AG09309 (cell line): Measurements from ENCODE around the gene SLF1.

ENCODE experiments used
- DNase-seq: peaks from one replicate; pipeline ENCODE4 v3.0.0-alpha.2; 2010; ENCODE audit warnings: low read depth
- H3K4me3 ChIP-seq: 2 replicates; pipeline ENCODE4 v1.5.1; 2011; ENCODE audit warnings: mild to moderate bottlenecking, low read depth, low read length, moderate library complexity; ENCODE audit not compliant: control insufficient read depth
- TF ChIP-seq, protein P1 (sequence below): IDR thresholded peaks from 2 replicates; pipeline ENCODE4 v1.5.1; 2011; ENCODE audit warnings: mild to moderate bottlenecking, low read depth, low read length, inconsistent platforms; ENCODE audit not compliant: insufficient read depth, control insufficient read depth; ENCODE audit errors: missing control alignments

Gene SLF1

DNA sequence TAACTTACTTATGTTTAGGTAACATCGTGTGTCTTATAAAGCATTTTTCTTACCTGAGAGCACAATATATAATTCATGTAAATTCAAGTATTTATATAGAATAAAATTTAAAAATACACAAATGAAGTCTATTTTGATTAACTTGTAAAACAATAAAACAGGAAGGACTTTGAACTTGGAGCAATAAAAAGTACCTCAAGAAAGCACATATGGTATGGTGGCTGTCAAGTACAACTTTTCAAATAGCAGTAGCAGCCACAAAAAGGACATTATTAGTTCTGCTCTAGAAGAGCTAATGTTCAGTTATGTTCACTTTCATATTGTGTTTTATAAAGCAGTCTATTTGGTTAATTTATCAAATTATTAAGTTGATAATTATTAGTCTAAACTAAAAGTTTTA, 31.4 kb downstream of the SLF1 start:
- H3K4me3 ChIP-seq: no peak overlapping the region
- TF ChIP-seq, protein P1, sequence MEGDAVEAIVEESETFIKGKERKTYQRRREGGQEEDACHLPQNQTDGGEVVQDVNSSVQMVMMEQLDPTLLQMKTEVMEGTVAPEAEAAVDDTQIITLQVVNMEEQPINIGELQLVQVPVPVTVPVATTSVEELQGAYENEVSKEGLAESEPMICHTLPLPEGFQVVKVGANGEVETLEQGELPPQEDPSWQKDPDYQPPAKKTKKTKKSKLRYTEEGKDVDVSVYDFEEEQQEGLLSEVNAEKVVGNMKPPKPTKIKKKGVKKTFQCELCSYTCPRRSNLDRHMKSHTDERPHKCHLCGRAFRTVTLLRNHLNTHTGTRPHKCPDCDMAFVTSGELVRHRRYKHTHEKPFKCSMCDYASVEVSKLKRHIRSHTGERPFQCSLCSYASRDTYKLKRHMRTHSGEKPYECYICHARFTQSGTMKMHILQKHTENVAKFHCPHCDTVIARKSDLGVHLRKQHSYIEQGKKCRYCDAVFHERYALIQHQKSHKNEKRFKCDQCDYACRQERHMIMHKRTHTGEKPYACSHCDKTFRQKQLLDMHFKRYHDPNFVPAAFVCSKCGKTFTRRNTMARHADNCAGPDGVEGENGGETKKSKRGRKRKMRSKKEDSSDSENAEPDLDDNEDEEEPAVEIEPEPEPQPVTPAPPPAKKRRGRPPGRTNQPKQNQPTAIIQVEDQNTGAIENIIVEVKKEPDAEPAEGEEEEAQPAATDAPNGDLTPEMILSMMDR: no peak
- DNase-seq: no peak

DNA sequence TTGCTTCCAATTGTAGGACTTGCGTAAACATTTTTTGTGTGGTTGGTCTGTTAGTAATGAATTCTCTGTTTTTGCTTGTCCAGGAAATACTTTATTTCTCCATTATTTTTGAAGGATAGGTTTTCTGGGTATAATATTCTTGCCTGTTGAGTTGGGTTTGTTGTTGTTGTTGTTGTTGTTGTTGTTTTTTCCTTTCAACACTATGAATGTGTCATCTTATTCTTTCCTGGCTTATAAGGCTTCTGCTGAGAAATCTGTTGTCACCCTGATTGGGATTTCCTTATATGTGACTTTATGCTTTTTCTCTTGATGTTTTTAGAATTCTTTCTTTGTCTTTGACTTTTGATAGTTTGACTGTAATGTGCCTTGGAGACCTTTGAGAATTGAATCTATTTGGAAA, 39.8 kb downstream of the SLF1 start:
- DNase-seq: no peak
- H3K4me3 ChIP-seq: no peak overlapping the region
- TF ChIP-seq, protein P1: no peak

DNA sequence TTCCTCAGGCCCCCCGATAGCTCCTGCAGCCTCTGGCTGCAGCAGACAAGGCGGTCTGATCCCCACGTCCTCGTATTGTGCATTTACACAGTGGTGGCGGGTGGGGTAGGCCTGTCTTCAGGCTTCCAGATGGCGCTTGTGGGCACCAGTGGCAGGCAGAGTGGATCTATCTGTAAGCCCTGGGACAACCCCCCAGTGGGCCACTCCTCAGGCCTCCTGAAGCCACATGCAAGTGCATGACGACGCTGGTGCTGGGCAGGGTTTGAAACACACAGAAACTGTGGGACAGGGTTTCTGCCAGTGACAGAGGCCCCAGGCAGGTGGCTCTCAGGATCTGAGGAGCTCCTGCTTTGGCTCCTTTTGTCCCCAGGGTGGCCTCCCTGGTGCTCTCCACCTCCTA, 42.0 kb downstream of the SLF1 start:
- TF ChIP-seq, protein P1: no peak
- H3K4me3 ChIP-seq: no peak overlapping the region
- DNase-seq: no peak

DNA sequence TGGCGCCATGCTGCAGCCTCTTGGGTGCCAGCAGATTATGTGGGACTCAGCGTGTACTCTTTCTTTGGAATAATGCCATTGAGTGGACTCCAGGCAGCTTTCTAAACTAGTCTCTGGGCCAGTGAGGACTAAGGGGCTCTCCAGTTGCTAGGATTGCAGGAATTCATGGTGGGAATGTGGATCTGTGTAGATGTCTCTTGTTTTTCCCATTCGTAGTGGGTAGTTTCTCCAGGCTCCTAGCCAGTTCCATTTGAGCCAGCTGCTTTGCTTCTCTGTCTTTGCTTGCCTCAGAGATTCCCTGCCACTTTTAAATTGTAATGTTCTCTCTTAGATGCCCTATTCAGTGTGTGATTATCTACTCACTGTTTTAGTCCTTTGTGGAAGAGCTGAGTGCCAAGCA, 42.6 kb downstream of the SLF1 start:
- DNase-seq: no peak
- TF ChIP-seq, protein P1: no peak

DNA sequence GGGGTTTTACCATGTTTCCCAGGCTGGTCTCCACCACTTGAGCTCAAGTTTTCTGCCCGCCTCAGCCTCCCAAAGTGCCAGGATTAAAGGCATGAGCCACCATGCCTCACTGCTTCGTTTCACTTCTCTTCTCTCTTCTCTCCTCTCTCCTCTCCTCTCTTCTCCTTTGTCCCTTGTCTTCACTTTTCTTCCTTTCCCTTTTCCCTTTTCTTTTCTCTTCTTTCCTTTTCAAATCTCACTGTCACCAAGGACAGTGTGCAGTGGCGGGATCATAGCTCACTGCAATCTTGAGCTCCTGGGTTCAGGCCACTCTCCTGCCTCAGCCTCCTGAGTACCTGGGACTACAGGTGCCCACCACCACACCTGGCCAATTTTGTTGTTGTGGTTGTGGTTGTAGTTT, 49.5 kb downstream of the SLF1 start:
- TF ChIP-seq, protein P1: no peak
- no peak for DNase-seq
- no peak overlapping the region for H3K4me3 ChIP-seq

More for the DNA sequence above, 42.6 kb downstream of the SLF1 start:
- H3K4me3 ChIP-seq: no peak overlapping the region

DNA sequence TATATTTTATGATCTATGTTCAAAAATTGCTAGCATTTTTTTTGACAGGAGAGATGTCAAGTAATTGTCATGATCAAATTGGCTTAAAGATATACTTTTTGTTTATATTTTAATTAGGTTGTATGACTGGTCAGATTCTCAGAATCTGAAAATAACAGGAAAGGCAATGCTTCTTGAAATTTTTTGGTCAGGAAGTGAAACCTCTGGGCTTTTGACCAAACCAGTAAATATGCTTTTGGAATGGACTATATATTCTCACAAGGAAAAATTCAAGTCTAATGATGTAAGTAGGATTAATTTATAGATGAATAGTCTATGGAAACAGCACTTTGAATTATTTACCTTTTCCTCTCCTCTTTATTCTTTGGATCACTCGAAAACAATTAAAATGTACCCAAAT, 52.3 kb downstream of the SLF1 start:
- H3K4me3 ChIP-seq: no peak overlapping the region
- no peak for DNase-seq
- TF ChIP-seq, protein P1: no peak

DNA sequence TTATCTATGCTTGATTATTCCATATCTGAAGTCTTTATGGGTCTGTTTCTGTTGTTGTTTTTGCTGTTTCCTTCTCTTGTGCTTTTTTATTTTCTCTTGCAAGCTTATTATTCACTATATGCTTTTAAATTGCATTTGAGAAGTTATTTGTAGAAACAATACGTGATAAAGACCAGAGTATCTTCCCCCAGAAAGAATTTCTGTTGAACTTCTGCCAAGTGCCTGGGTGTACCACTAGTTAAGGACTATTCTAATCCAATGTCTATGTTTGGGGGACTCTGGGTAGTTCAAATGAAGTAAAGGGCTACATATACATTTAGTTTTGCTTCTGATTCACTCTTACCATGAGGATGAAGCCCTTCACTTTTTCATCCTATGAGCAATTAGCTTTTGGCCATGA, 54.3 kb downstream of the SLF1 start:
- H3K4me3 ChIP-seq: no peak overlapping the region
- TF ChIP-seq, protein P1: no peak
- no peak for DNase-seq
